HFFc6 (cell line): ENCODE data around the gene ORM1. TPM values are rescaled to one million over a fixed set of nuclear protein-coding genes. Genes with fewer than 3 reads are reported as not detected.

Experiments
- DNase-seq: peaks from one replicate; pipeline ENCODE4 v3.0.0-alpha.2; 2018
- H3K27ac Mint-ChIP-seq: 2 replicates; pipeline ENCODE4 v1.8.0; 2020; ENCODE audit warnings: mild to moderate bottlenecking, mixed read lengths
- H3K27me3 Mint-ChIP-seq: 2 replicates; pipeline ENCODE4 v1.8.0; 2021; ENCODE audit warnings: mild to moderate bottlenecking, moderate library complexity, mixed read lengths; ENCODE audit not compliant: insufficient read depth
- H3K36me3 Mint-ChIP-seq: 2 replicates; pipeline ENCODE4 v1.8.0; 2021; ENCODE audit warnings: low read depth, mixed read lengths
- H3K4me1 Mint-ChIP-seq: 2 replicates; pipeline ENCODE4 v1.8.0; 2020; ENCODE audit warnings: low read depth, mixed read lengths
- H3K4me3 Mint-ChIP-seq: 2 replicates; pipeline ENCODE4 v1.8.0; 2020; ENCODE audit warnings: mild to moderate bottlenecking, moderate library complexity, mixed read lengths
- H3K9me3 Mint-ChIP-seq: 2 replicates; pipeline ENCODE4 v1.8.0; 2020; ENCODE audit warnings: mild to moderate bottlenecking, mixed read lengths
- total RNA-seq, 6 experiments: library from RNA; stranded (reverse); fragmentation: NEBNext Ultra II Directional; extraction: Animal tissue kit (Norgen Biotek cat#: 25700); gene quantifications; 2 replicates in 1 of 6; 3 replicates in 5 of 6; pipeline ENCODE4 v1.2.3, GENCODE V29; 2021
- TF ChIP-seq, protein P1 (sequence below): fragments of 200-600 bp; sonication (generic); IDR thresholded peaks from 2 replicates; pipeline ENCODE4 v1.5.0; 2021; ENCODE audit warnings: antibody characterized with exemption, mild to moderate bottlenecking

ORM1 gene
- total RNA-seq, 6 experiments from 2014 or later: not detected

DNA sequence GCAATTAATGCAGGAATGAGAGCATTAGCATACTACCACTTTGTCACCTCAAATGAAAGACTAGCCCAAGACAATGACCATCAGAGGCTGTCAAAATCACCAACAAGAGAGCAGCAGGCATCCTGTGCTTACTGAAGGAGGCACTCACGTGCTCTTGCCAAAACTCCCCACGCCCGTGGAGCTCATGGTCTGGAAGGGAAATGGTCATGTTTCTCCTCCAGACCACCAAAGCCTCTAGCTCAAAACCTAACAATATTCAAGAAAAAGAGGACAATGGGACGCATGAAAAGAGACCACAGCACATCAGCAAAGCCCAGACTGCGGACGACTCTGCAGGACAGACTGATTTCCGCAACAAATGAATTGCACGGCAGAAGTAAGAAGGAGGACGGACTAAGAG, 52.0 kb downstream of the ORM1 start:
- H3K4me3 Mint-ChIP-seq: no peak overlapping the region
- DNase-seq: no peak
- TF ChIP-seq, protein P1, sequence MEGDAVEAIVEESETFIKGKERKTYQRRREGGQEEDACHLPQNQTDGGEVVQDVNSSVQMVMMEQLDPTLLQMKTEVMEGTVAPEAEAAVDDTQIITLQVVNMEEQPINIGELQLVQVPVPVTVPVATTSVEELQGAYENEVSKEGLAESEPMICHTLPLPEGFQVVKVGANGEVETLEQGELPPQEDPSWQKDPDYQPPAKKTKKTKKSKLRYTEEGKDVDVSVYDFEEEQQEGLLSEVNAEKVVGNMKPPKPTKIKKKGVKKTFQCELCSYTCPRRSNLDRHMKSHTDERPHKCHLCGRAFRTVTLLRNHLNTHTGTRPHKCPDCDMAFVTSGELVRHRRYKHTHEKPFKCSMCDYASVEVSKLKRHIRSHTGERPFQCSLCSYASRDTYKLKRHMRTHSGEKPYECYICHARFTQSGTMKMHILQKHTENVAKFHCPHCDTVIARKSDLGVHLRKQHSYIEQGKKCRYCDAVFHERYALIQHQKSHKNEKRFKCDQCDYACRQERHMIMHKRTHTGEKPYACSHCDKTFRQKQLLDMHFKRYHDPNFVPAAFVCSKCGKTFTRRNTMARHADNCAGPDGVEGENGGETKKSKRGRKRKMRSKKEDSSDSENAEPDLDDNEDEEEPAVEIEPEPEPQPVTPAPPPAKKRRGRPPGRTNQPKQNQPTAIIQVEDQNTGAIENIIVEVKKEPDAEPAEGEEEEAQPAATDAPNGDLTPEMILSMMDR: no peak
- H3K27me3 Mint-ChIP-seq: peaks cover 3% of the 10 kb centered on the region; the same call in 1 of the 2 replicates
- H3K9me3 Mint-ChIP-seq: no peaks in the 10 kb centered on the region
- peaks cover 14% of the 10 kb centered on the region for H3K36me3 Mint-ChIP-seq
- H3K27ac Mint-ChIP-seq: no peak overlapping the region
- peaks cover 12% of the 10 kb centered on the region for H3K4me1 Mint-ChIP-seq

DNA sequence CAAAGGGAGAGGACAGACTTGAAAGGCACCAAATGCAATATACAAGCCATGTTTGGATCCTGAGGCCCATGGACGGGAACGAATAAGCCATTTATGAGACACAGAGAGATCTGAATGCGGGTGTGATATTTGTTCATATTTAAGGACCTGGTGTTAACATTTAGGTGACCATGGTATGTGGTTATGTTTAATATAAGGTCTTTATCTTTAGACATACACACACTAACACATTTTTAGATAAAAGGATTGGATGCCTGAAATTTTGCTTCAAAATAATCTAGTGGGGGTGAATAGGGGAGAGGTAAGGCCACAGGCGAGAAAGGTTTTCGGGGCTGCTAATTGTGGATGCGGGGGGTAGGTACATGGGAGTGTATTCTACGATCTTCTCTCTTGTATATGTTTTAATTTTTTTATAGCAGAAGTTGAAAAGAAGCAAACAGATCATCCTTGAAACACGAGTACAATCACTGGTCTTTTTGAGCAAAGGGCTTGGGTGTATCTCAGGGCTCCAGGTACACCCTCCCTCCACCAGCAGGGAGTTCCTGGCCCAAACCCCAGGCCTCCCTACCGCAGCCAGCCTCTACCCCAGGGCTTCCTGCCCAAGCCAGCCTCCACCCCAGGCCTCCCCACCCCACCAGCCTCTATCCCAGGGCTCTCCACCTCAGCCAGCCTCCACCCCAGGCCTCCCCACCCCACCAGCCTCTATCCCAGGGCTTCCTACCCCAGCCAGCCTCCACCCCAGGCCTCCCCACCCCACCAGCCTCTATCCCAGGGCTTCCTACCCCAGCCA, 52.7 kb downstream of the ORM1 start:
- H3K9me3 Mint-ChIP-seq: no peaks in the 10 kb centered on the region
- TF ChIP-seq, protein P1: no peak
- DNase-seq: no peak
- peaks cover 18% of the 10 kb centered on the region for H3K36me3 Mint-ChIP-seq
- H3K4me1 Mint-ChIP-seq: peaks cover 12% of the 10 kb centered on the region
- H3K27me3 Mint-ChIP-seq: peaks cover 3% of the 10 kb centered on the region; the same call in 1 of the 2 replicates
- no peak overlapping the region for H3K4me3 Mint-ChIP-seq
- no peak overlapping the region for H3K27ac Mint-ChIP-seq

Other genes starting within 250 kb of the ORM1 start
- gene AMBP, start 244.8 kb upstream of the ORM1 start, total RNA-seq: not detected
- not detected for gene KIF12, start 223.8 kb upstream of the ORM1 start, total RNA-seq
- 10 to 100 TPM; 22.2 to 24.1 (median 23.4) TPM for gene COL27A1, start 167.6 kb upstream of the ORM1 start, total RNA-seq
- gene ORM2, start 6.8 kb downstream of the ORM1 start, total RNA-seq: not detected
- gene AKNA, start 64.9 kb downstream of the ORM1 start, total RNA-seq: 10 to 100 TPM in 4 of 6 experiments, 1 to 10 TPM in 2; 9.3 to 13.1 (median 11.5) TPM
- 1 to 10 TPM; 3.0 to 4.8 (median 3.6) TPM for gene WHRN, start 182.4 kb downstream of the ORM1 start, total RNA-seq